GM21381 (cell line): Measurements from ENCODE around the gene ABCC2.
"Not testable (repeated sequence)": the region's sequence is repeated elsewhere in the genome, so short reads cannot be mapped to it uniquely, and the experiment has no call there.

ENCODE experiments used
- ATAC-seq: cut with Tn5 transposase; IDR thresholded peaks from one replicate; pipeline ENCODE4 v1.9.1; 2021; ENCODE audit warnings: mild to moderate bottlenecking, moderate library complexity; ENCODE audit not compliant: unreplicated experiment

ABCC2 gene

DNA sequence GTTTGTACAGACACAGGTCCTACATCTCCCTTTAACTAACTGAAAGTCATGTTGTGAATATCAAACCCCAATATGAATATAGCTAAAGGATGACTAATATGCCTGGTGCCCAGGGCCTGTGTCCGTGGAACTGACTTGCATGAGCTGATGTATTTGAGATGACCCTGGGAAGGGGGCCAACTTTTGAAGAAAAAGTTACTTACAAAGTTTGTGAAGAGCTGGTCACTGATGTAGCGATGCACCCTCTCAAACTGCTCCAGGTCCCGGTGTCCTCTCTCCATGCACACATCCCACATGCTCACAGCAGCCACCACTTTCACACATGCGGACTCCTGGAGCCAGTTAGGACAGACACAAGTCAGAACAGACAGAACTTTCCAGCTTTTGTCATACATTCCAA, 106.2 kb downstream of the ABCC2 start:
- no peak for ATAC-seq

- no peak for ATAC-seq
These were observed 112.2 kb downstream of the ABCC2 start for GRCh38 chr10:99894613-99895012.

DNA sequence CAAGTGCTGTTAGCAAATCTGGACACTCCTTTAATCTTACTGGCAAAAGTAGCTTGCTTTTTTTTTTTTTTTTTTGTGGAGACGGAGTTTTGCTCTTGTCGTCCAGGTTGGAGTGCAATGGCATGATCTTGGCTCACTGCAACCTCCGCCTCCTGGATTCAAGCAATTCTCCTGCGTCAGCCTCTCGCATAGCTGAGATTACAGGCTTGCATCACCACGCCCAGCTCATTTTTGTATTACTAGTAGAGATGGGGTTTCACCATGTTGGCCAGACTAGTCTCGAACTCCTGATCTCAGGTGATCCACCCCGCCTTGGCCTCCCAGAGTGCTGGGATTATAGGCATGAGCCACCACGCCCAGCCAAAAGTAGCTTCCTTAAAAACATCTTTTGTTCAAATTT, 112.6 kb downstream of the ABCC2 start:
- ATAC-seq = not testable (repeated sequence)

DNA sequence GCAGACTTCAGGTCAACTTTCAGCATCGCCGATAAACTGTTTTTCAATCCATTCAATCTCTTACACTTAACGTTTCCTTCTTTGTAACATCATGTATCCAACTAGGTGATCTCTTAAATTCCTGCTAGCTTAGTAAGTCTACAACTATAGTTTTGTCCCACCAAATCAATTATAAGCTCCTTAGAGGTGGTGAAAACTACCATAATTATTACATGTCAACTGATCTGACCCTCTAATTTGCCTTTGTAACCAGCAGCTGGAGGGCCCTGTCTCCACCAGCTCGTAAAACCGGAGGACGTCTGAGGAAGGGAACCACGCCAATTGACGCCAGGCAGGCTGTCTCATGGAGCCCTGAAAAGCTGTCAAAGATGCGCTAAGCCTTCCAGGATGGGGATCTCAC, 113.4 kb downstream of the ABCC2 start:
- ATAC-seq = no peak
